Measurements from ENCODE around the gene RNASE13. TPM values are rescaled to one million over a fixed set of nuclear protein-coding genes. Genes with fewer than 3 reads are reported as not detected.
"Not testable (repeated sequence)": the region's sequence is repeated elsewhere in the genome, so short reads cannot be mapped to it uniquely, and the experiment has no call there.

RNASE13 gene
- total RNA-seq, 1 experiment from 2014 or later, result not detected

DNA sequence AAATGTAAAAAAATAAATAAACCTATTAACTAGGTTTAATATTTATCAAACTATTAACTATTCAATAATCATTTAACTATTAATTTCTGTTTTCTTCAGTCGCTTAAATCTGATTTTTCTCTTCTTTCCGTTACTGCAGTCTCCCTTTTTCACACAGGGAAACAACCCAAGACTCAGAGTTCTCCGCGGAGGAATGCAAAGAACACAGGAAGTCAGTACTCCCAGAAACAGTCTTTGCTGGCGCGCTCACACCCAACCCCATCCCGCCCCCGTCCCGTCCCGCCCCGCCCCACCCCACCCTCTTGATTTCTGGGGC, 45.2 kb downstream of the RNASE13 start:
- TF ChIP-seq, protein P1, sequence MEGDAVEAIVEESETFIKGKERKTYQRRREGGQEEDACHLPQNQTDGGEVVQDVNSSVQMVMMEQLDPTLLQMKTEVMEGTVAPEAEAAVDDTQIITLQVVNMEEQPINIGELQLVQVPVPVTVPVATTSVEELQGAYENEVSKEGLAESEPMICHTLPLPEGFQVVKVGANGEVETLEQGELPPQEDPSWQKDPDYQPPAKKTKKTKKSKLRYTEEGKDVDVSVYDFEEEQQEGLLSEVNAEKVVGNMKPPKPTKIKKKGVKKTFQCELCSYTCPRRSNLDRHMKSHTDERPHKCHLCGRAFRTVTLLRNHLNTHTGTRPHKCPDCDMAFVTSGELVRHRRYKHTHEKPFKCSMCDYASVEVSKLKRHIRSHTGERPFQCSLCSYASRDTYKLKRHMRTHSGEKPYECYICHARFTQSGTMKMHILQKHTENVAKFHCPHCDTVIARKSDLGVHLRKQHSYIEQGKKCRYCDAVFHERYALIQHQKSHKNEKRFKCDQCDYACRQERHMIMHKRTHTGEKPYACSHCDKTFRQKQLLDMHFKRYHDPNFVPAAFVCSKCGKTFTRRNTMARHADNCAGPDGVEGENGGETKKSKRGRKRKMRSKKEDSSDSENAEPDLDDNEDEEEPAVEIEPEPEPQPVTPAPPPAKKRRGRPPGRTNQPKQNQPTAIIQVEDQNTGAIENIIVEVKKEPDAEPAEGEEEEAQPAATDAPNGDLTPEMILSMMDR (IDR thresholded peaks at IDR 0.05; ENCODE audit: insufficient read depth in 1 of 2, low read depth in 1 of 2, low read length in 1 of 2, severe bottlenecking in 1 of 2, unreplicated experiment in 1 of 2), result no peak
- Mint-ChIP-seq H3K36me3 (ENCODE audit: insufficient read depth, unreplicated experiment) (peaks cover 37% of the 10 kb centered on the region), H3K27ac (ENCODE audit: unreplicated experiment) (peak overlapping the region; percentile 33), H3K4me1 (ENCODE audit: low read depth, unreplicated experiment) (peaks cover 6% of the 10 kb centered on the region), H3K9me3 (ENCODE audit: unreplicated experiment) (no peaks in the 10 kb centered on the region), H3K4me3 (ENCODE audit: unreplicated experiment) (peak overlapping the region; percentile 71), H3K27me3 (ENCODE audit: insufficient read depth, unreplicated experiment) (no peaks in the 10 kb centered on the region)
- ChIA-PET CTCF (interaction anchor here (1.1 kb wide), 1 partner anchor 18 kb away, joined by 4 read pairs; no protein-coding TSS in a partner anchor), POLR2A (no interaction called here)
- intact Hi-C loops (cut with micrococcal nuclease; ENCODE audit: unreplicated experiment), result loop anchor here (1.0 kb wide), 1 partner anchor 12 kb away; no protein-coding TSS in a partner anchor
- BruUV-seq (replicated peaks), result no TSS peak
- Histone ChIP-seq H3K4me1 (peaks cover 19% of the 10 kb centered on the region), H3K4me3 (ENCODE audit: low read depth, low read length) (peak overlapping the region; percentile 65), H3K9me3 (no peaks in the 10 kb centered on the region), H3K36me3 (ENCODE audit: control insufficient read depth, insufficient read depth, low read length) (peaks cover 3% of the 10 kb centered on the region), H3K27me3 (replicated peaks; ENCODE audit: control insufficient read depth, insufficient read depth, low read length) (no peaks in the 10 kb centered on the region)
- DNase-seq, result no peak

DNA sequence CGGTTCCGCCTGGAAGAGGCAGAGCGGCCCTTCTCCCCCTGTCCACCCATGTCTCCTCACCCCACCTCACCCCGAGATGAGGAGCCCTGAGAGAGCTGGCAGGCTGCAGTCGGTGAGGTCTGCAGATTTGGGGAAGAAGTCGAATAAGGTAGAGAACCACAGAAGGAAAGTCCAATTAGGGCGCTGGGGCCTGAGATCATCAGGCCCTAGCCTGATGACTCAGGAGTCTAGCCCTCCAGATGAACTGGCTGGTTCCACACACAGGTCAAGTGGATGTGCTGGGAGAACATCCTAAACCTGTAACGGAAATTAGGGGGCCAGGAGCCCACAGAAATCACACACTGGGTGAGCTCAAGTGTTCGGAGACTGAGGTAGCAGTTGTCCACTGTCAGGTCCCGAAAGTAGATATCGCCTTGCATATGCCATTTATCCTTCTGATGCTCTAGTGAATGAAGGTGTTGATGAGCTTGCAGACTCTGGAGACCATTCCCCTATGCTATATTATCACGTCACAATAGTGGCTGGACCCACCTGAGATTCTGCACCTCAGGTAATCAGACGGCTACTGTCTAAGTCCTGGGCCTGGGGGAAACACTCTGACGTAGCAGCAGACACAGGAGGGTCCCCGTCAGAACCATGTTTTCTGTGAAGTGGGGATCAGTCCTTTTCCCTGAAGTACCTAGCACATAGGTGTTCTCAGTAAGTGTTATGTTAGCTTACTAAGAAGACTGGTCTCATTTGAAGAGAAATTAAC, 45.7 kb downstream of the RNASE13 start:
- TSS peak; percentile 98 for BruUV-seq (replicated peaks)
- POLR2A ChIA-PET, result interaction anchor here (0.6 kb wide), 1 partner anchor 14 kb away, joined by 4 read pairs; no protein-coding TSS in a partner anchor
- H3K4me3 ChIP-seq (ENCODE audit: low read depth, low read length), result peak overlapping the region; percentile 65; the same call in 1 of the 2 replicates

DNA sequence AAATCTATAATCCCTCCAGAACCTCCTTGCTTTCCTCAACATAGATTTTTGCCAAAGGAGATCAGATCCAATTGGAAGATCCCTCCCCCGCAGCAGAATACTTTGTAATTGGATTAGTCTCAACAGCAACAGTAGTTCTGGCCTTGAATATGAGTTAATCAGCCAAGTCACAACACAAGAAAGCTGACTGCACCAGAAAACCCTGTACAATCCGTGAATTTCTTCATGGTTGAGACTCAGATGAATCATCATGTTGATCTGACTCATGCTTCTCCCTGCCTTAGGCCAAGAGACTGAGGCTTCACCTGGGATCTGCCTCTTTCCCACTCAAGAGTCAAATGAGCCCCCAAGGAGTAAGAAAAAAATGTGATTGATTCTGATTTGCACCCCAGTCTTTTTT, 47.8 kb downstream of the RNASE13 start:
- no peak overlapping the region for H3K4me3 Mint-ChIP-seq (ENCODE audit: unreplicated experiment)
- POLR2A ChIA-PET, result no interaction called here
- peaks cover 16% of the 10 kb centered on the region for H3K36me3 Mint-ChIP-seq (ENCODE audit: insufficient read depth, unreplicated experiment)

More for the DNA sequence above, 45.7 kb downstream of the RNASE13 start:
- Mint-ChIP-seq H3K4me3 (ENCODE audit: unreplicated experiment) (peak overlapping the region; percentile 71), H3K27ac (ENCODE audit: unreplicated experiment) (peak overlapping the region; percentile 33), H3K9me3 (ENCODE audit: unreplicated experiment) (no peaks in the 10 kb centered on the region), H3K27me3 (ENCODE audit: insufficient read depth, unreplicated experiment) (no peaks in the 10 kb centered on the region), H3K36me3 (ENCODE audit: insufficient read depth, unreplicated experiment) (peaks cover 33% of the 10 kb centered on the region), H3K4me1 (ENCODE audit: low read depth, unreplicated experiment) (peaks cover 6% of the 10 kb centered on the region)
- Histone ChIP-seq H3K4me1 (peaks cover 19% of the 10 kb centered on the region), H3K27me3 (replicated peaks; ENCODE audit: control insufficient read depth, insufficient read depth, low read length) (no peaks in the 10 kb centered on the region), H3K36me3 (ENCODE audit: control insufficient read depth, insufficient read depth, low read length) (peaks cover 3% of the 10 kb centered on the region), H3K9me3 (no peaks in the 10 kb centered on the region)
- intact Hi-C loops (cut with micrococcal nuclease; ENCODE audit: unreplicated experiment), result loop anchor here (1.0 kb wide), 1 partner anchor 12 kb away; no protein-coding TSS in a partner anchor
- CTCF ChIA-PET, result interaction anchor here (1.1 kb wide), 1 partner anchor 18 kb away, joined by 4 read pairs; no protein-coding TSS in a partner anchor
- DNase-seq, result no peak
- TF ChIP-seq, protein P1 (IDR thresholded peaks at IDR 0.05; ENCODE audit: insufficient read depth in 1 of 2, low read depth in 1 of 2, low read length in 1 of 2, severe bottlenecking in 1 of 2, unreplicated experiment in 1 of 2), result no peak

DNA sequence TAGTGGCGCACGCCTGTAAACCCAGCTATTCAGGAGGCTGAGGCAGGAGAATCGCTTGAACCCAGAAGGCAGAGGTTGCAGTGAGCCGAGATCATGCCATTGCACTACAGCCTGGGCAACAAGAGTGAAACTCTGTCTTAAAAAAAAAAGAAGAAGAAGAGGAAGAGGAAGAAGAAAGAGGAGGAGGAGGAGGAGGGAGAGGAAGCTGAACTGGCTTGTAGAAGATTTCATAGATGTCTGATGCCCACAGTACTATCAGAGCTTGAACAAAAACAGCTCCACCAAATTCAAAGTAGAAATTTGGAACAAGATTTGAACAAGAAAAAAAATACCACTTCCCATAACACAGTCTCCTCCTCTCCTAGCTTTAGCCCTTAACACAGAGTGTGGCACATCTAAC, 49.0 kb downstream of the RNASE13 start:
- H3K27me3 Mint-ChIP-seq (ENCODE audit: insufficient read depth, unreplicated experiment); H3K4me3 ChIP-seq (ENCODE audit: low read depth, low read length); H3K4me3 Mint-ChIP-seq (ENCODE audit: unreplicated experiment); H3K27me3 ChIP-seq (replicated peaks; ENCODE audit: control insufficient read depth, insufficient read depth, low read length); intact Hi-C loops (cut with micrococcal nuclease; ENCODE audit: unreplicated experiment); H3K4me1 Mint-ChIP-seq (ENCODE audit: low read depth, unreplicated experiment); POLR2A ChIA-PET; BruUV-seq (replicated peaks); H3K36me3 ChIP-seq (ENCODE audit: control insufficient read depth, insufficient read depth, low read length); H3K9me3 ChIP-seq; H3K9me3 Mint-ChIP-seq (ENCODE audit: unreplicated experiment); DNase-seq; H3K27ac Mint-ChIP-seq (ENCODE audit: unreplicated experiment): not testable (repeated sequence)
- CTCF ChIA-PET, result interaction anchor here (0.6 kb wide), 1 partner anchor 23 kb away, joined by 3 read pairs; no protein-coding TSS in a partner anchor
- peaks cover 13% of the 10 kb centered on the region for H3K4me1 ChIP-seq
- peaks cover 12% of the 10 kb centered on the region for H3K36me3 Mint-ChIP-seq (ENCODE audit: insufficient read depth, unreplicated experiment)

More for the DNA sequence above, 47.8 kb downstream of the RNASE13 start:
- Histone ChIP-seq H3K27me3 (replicated peaks; ENCODE audit: control insufficient read depth, insufficient read depth, low read length) (no peaks in the 10 kb centered on the region), H3K36me3 (ENCODE audit: control insufficient read depth, insufficient read depth, low read length) (no peaks in the 10 kb centered on the region), H3K4me1 (peaks cover 19% of the 10 kb centered on the region), H3K9me3 (no peaks in the 10 kb centered on the region), H3K4me3 (ENCODE audit: low read depth, low read length) (no peak overlapping the region)
- BruUV-seq (replicated peaks), result no TSS peak
- TF ChIP-seq, protein P1 (IDR thresholded peaks at IDR 0.05; ENCODE audit: insufficient read depth in 1 of 2, low read depth in 1 of 2, low read length in 1 of 2, severe bottlenecking in 1 of 2, unreplicated experiment in 1 of 2), result no peak
- DNase-seq, result no peak
- intact Hi-C loops (cut with micrococcal nuclease; ENCODE audit: unreplicated experiment), result no loop called here
- Mint-ChIP-seq H3K27me3 (ENCODE audit: insufficient read depth, unreplicated experiment) (no peaks in the 10 kb centered on the region), H3K27ac (ENCODE audit: unreplicated experiment) (no peak overlapping the region), H3K4me1 (ENCODE audit: low read depth, unreplicated experiment) (peaks cover 6% of the 10 kb centered on the region), H3K9me3 (ENCODE audit: unreplicated experiment) (no peaks in the 10 kb centered on the region)
- CTCF ChIA-PET, result no interaction called here

Measured in Caco-2 (cell line).